GM03348 (cell line): ENCODE measurements around the gene RNF222.

ENCODE experiments used
- DNase-seq: peaks from one replicate; pipeline ENCODE4 v3.0.0; 2012; ENCODE audit warnings: low spot score

Gene RNF222

DNA sequence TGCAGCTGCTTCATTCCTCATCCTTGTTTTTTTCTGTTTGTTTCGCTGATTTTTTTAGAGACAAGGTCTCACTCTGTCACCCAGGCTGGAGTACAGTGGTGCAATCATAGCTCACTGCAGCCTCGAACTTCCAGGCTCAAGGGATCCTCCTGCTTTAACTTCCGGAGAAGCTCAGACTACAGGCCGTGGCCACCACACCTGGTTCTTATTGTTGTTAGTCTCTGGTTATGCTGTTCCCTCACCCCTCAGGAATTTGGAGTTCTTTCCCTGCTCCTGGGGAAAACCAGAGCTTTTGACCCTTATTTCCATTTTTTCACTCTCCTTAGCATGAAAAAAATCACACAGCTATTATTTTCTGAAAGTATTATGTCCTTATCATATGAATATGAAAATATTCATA is 56.2 kb downstream of the RNF222 start:
- DNase-seq: no peak
